GM12872 (cell line): Measurements from ENCODE around the gene COPZ1.

Experiments used
- TF ChIP-seq, protein P1 (sequence below): IDR thresholded peaks from 3 replicates; pipeline ENCODE4 v1.5.1; 2011; ENCODE audit warnings: low read depth, mild to moderate bottlenecking, low read length, moderate library complexity; ENCODE audit not compliant: insufficient read depth

Gene COPZ1, protein sequence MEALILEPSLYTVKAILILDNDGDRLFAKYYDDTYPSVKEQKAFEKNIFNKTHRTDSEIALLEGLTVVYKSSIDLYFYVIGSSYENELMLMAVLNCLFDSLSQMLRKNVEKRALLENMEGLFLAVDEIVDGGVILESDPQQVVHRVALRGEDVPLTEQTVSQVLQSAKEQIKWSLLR

DNA sequence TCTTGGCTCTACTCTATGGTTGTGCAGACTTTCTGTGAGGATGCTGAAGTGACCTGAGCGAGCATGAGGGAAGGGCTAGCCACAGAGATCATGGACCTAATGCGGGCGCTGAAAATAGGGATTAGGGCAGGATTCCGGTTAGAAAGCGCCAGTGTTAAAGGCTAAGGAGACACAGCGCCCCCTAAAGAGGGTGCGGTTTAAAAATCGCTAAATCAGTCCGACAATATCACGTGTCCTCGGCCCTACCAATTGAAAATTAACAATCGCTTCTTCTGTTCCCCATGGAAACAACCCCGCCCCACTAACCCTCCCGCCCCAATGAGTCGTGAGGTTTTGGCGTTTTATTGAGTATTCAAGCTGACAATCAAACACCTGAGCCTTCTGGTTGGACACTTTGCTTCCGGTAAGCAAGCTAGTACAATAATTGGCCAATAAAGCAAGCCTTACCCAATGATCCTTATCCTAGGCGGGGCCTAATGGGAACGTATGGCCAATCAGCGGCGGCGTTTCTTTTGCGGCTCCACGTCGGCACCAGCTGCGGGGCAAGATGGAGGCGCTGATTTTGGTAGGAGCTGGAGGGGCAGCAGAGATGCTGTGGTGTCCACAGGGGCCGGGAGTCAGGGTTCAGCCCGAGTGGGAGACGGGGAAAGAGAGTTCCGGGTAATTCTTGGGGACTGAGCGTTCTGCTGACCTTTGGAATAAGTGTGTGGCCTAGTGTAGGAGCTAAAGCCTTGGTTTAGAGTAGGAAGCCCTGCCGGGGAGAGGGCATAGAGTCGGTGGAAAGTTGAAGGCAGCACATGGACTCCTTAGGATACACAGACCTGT lies at the start of gene COPZ1:
Gene COPZ1 (plus strand): TSS at position 515 of the 825 bp plus-strand sequence. CDS start 33 bp downstream, at position 548.
- TF ChIP-seq, protein P1, sequence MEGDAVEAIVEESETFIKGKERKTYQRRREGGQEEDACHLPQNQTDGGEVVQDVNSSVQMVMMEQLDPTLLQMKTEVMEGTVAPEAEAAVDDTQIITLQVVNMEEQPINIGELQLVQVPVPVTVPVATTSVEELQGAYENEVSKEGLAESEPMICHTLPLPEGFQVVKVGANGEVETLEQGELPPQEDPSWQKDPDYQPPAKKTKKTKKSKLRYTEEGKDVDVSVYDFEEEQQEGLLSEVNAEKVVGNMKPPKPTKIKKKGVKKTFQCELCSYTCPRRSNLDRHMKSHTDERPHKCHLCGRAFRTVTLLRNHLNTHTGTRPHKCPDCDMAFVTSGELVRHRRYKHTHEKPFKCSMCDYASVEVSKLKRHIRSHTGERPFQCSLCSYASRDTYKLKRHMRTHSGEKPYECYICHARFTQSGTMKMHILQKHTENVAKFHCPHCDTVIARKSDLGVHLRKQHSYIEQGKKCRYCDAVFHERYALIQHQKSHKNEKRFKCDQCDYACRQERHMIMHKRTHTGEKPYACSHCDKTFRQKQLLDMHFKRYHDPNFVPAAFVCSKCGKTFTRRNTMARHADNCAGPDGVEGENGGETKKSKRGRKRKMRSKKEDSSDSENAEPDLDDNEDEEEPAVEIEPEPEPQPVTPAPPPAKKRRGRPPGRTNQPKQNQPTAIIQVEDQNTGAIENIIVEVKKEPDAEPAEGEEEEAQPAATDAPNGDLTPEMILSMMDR, result peak; percentile 85

DNA sequence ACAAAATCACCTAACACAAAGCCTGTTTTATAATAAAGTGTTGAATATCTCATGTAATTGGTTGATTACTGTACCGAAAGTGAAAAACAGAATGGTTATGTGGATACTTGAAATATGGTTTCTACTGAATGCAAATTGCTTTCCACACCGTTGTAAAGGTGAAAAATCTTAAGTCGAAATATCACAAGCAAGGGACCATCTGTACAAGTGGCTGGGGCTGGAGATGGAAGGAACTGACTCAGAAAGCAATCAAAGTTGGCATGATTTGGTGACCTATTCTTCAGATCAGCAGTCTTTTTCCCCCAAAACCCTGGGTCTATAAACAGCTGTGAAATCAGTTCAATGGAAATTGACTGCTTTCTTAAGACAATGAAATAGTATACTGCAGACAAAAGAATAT lies 48.6 kb upstream of the COPZ1 start:
- TF ChIP-seq, protein P1, result no peak

DNA sequence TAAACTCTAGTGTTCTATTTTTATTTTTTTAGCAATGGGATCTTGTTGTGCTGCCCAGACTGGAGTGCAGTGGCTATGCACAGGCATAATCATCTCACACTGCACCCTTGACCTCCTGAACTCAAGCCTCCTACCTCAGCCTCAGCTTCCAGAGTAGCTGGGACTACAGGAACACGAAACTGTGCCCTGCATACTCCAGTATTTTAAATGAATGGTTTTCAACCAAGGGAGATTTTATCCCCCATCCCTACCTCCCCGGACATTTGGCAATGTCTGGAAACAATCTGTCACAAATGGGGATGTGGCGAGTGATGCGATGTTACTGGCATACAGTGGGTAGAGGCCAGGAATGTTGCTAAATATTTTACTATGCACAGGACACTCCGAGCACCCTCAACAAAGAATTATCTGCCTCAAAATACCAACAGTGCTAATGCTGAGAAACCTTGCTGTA lies 47.1 kb upstream of the COPZ1 start:
- TF ChIP-seq, protein P1, result no peak

DNA sequence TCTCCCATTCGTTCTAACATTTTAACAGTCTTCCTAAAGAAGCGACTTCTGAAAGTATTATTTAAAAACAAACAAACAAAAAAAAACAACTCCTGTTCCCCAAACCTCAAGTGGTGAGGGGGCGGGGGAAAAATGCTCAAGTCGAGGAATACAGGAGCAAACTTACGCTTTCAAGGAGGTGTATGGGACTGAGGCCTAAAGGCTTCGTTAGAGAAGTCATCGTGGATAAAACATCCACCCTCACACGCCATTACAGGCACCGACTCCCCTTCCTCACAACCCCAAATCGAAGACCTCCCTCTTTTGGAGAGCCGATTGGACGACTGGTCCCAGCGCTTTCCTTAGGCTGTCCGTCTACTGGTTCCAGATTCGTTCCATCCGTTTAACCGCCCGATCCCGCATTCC lies 45.7 kb upstream of the COPZ1 start:
- TF ChIP-seq, protein P1, result no peak

DNA sequence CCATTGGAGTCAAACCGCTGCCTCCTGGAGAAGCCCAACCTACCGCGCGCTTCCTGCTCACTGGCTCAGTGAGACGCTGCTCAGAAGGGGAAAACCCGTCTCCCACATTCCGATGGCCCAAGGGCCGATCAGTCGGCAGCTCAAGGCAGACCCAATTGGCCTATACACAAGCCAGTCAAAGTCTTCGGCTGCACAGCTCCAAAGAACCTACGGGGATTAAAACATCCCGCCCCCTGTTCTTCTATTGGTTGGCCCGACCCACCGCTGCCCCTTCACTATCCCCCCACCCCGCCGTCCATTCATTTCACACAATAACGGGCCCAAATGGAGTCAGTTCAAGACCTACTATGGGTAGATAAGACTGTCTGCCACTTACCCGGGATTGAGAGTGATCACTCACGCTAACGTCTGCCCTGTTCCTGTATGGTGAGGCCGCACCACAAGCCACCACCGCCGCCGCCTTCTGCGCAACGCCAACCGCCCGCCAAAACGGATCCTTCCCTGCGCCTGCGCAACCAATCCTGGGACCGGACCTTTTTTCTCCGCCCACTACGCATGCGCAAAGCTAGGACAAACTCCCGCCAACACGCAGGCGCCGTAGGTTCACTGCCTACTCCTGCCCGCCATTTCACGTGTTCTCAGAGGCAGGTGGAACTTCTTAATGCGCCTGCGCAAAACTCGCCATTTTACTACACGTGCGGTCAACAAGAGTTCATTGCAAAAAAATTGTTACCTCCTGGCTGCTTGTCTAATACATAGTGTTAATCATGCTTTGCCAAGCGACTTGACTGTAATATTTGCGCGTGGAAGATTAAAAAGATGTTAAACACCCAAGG lies 45.1 kb upstream of the COPZ1 start, which contains the start of gene CBX5:
Gene CBX5 (minus strand): TSS at position 491 of the 836 bp plus-strand sequence. CDS start 22,472 bp downstream, outside the sequence.
- TF ChIP-seq, protein P1, result no peak

DNA sequence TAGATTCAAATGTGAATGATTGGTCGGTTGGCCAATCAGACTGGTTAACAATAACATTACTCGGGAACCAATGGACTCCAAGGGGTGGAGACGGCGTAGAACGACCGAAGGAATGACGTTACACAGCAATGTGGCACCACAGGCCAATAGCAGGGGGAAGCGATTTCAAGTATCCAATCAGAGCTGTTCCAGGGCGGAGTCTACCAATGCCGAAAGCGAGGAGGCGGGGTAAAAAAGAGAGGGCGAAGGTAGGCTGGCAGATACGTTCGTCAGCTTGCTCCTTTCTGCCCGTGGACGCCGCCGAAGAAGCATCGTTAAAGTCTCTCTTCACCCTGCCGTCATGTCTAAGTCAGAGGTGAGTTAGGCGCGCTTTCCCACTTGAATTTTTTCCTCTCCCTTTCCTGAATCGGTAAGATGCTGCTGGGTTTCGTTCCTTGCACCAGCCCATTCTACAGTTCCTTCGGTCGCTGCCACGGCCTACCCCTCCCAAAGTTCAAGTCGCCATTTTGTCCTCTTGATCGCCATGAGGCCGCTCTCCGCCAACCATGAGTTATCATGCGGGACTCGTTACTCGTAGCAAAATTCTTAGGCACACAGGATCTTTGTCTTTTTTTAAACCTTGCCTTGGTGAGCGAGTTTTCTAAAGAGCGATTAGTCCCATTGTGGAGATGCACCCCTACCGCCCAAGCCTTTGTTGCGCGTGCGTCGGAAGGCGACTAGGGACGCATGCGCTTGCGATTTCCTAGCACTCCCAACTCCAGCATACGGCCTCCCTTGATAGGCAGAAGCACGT lies 44.3 kb upstream of the COPZ1 start, which contains the start of gene HNRNPA1:
Gene HNRNPA1 (plus strand): TSS at position 259 of the 793 bp plus-strand sequence. CDS start 82 bp downstream, at position 341.
- TF ChIP-seq, protein P1, result no peak
